Left cardiac atrium (tissue), 4 donors: ENCODE data around the gene HOMEZ. TPM values are rescaled to one million over a fixed set of nuclear protein-coding genes. Genes with fewer than 3 reads are reported as not detected.
"Not testable (repeated sequence)": the region's sequence is repeated elsewhere in the genome, so short reads cannot be mapped to it uniquely, and the experiment has no call there.

Experiments used
- ATAC-seq, 2 donors: fragments of 200-7000 bp; cut with Tn5 transposase; one replicate each; pipeline ENCODE4 v1.9.1; 2020; ENCODE audit warnings: mild to moderate bottlenecking in 2 of 2, moderate library complexity in 2 of 2
- DNase-seq: peaks from one replicate; pipeline ENCODE4 v3.0.0-alpha.2; 2020
- intact Hi-C, 2 donors: fragments of 100-400 bp; cut with DNase I; formaldehyde crosslinking; loops; one replicate each; pipeline versions ENCODE4 v1.14.1 to v1.15.1; 2022 to 2023
- long read RNA-seq: library from polyadenylated mRNA; unstranded; transcript quantifications from one replicate; pipeline ENCODE4 v2.0.0, GENCODE V29; 2021
- total RNA-seq, 2 donors: library from RNA; stranded (reverse); fragmentation: NEBNext Ultra II Directional; extraction: Animal tissue kit (Norgen Biotek cat#: 25700); gene quantifications; one replicate each; pipeline ENCODE4 v1.2.1, GENCODE V29; 2021
- donor health status: DM: no; HTN: yes; CAD: no.
- donor health status: DM: no; HTN: yes; CAD: no; lungs with severe emphysema.
- donor health status: DM: yes; HTN: yes; CAD: no.
- donor health status: Dilated cardiomyopathy.

The HOMEZ gene, protein sequence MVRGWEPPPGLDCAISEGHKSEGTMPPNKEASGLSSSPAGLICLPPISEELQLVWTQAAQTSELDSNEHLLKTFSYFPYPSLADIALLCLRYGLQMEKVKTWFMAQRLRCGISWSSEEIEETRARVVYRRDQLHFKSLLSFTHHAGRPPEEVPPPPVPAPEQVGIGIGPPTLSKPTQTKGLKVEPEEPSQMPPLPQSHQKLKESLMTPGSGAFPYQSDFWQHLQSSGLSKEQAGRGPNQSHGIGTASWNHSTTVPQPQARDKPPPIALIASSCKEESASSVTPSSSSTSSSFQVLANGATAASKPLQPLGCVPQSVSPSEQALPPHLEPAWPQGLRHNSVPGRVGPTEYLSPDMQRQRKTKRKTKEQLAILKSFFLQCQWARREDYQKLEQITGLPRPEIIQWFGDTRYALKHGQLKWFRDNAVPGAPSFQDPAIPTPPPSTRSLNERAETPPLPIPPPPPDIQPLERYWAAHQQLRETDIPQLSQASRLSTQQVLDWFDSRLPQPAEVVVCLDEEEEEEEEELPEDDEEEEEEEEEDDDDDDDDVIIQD
- 1 to 10 TPM; 8.3 to 8.5 TPM for total RNA-seq
- long read RNA-seq, full-length matches to known transcripts: 5 of 6 reads
- long read RNA-seq, partial matches to known transcripts: 0 of 6 reads
- long read RNA-seq, other reads (novel, unspliced or antisense): 1 of 6 reads

DNA sequence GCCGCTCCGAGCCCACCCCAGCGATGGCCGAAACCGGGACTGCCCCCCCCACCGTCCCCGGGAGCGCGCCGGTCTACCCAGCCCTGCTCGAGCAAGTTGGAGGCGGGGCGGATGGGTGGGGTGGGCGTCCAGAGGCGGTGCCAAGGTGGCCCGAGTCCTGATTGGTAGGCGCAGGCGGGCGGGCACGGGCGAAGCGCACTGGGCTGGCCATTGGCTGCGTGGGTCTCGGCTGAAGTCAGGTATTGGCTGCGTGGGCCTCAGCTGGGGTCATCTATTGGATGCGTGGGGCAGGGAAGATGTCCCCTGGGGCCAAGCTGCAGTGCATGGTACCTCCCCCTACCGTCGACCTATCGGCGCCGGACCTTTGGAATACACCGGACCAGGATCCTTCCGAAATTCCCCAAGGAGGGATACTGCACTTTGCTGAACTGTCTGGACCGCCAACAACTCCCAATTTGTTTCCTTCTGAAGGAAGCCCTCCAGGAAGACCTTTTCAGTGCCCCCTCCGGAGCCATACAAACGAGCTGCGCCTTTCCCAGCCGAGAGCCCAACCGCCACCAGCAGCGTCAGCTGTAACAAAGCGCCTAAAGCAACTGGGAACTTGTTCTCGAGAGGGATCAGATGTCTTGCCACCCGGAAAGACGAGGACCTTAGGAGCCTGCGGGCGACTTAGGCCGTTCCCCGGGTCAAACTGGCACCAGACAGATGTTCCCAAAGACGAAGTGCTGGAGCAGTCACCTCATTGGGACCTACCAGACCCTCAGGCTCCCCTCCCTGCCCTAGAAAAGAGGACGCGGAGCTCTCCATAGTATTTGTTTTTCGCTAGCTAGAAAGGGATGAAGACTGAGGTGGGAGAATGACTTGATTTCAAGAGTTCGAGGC, at the start of gene HOMEZ:
HOMEZ (minus strand) TSS at position 113 of the 882 bp plus-strand sequence. CDS start 180 bp downstream, outside the sequence.
- DNase-seq: peak; percentile 99
- intact Hi-C loops: no loop called here
- ATAC-seq: peak; percentile 98 to 99

DNA sequence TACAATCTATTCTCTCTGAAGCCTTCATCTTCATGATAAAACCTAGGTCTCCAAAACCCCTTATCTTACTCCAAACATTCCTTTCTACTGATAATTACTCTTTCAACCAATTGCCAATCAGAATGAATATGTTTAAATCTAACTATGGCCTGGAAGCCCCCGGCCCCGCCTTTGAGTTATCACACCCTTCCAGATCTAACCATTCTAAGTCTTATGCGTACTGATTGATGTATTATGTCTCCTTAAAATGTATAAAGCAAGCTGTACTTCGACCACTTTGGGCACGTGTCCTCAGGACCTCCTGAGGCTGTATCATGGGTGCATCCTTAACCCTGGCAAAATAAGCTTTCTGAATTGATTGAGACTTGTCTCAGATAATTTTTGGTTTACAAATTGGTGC, 49.7 kb upstream of the HOMEZ start:
- DNase-seq: no peak
- no peak for ATAC-seq
- intact Hi-C loops: no loop called here

DNA sequence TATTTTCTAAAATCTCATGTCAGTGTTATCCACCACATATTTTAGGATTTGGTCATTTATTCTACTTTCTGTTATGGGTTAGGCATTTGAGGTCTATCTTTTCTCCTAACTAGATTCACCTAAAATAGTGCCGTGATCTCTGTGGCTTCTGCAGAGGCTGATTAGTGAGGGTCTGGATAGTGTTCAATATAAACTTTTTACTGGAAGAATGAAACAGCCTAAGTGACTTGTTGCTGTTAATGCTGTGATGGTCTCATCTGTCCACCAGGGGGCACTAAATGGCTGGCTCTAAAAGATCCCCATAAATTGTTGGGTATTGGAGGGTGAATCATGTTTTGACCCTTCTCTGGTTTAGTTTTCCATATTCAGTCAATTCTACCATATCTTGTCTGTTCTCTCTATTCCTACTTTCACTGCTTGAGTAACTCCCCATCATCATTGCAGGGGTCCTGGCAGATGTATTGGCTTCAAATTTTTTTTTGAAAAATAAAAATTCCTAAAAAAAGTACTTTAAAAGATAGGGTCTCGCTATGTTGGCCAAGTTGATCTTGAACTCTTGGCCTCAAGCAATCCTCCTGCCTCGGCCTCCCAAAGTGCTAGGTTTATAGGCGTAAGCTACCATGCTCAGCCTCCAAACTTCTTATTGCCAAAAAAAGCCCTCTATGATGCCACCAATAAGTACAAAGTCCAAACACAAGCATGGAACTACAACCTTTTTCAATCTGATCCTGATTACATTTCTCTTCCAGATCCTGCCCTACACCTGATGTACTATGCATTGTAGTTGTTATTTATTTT, 42.2 kb upstream of the HOMEZ start:
- peak; percentile 72 for DNase-seq
- intact Hi-C loops: loop anchor here (2.0 to 10.0 kb wide), 4 partner anchors 34 to 237 kb away; partner anchors contain the start of gene AP1G2 (in 1 of the 2)
- ATAC-seq: peak; percentile 64 to 68

DNA sequence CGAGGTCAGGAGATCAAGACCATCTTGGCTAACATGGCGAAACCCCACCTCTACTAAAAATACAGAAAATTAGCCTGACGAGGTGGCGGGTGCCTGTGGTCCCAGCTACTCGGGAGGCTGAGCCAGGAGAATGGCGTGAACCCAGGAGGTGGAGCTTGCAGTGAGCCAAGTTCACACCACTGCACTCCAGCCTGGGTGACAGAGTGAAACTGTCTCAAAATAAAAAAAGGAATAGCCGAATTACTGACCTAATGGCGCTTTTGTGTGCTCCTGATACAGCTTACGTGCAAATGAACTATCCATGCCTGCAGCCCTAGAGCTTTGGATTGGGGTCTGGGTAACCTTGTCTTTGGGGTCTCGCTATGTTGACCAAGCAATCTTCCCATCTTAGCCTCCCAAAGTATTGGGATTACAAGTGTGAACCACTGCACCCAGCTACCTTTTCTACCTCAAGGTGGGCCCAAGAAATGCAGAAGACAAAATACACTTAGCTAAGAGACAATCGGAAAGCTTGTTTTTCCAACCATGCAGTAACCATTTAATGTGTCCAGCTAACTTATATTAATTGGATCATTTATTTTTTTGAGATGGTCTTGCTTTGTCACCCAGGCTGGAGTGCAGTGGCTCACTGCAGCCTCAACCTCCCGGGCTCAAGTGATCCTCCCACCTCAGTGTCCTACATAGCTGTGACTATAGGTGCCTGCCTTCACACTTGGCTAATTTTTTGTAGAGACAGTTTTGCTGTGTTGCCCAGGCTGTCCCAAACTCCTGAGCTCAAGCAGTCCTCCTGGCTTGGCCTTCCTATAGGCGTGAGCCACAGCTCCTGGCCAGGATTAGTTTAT, 40.8 kb upstream of the HOMEZ start:
- DNase-seq (no peak), ATAC-seq (no peak)
- intact Hi-C loops: loop anchor here (5.0 to 10.0 kb wide), 3 partner anchors 36 to 238 kb away; partner anchors contain the start of gene AP1G2 (in 1 of the 2)

DNA sequence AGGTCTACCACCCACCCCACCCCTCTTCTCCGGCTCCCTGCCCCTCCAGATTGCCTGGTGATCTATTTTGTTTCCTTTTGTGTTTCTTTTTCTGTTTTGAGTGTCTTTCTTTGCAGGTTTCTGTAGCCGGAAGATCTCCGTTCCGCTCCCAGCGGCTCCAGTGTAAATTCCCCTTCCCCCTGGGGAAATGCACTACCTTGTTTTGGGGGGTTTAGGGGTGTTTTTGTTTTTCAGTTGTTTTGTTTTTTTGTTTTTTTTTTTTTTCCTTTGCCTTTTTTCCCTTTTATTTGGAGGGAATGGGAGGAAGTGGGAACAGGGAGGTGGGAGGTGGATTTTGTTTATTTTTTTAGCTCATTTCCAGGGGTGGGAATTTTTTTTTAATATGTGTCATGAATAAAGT, 39.8 kb upstream of the HOMEZ start:
- ATAC-seq, DNase-seq: not testable (repeated sequence)
- intact Hi-C loops: loop anchor here (5.0 to 10.0 kb wide), 3 partner anchors 37 to 239 kb away; partner anchors contain the start of gene AP1G2 (in 1 of the 2)

DNA sequence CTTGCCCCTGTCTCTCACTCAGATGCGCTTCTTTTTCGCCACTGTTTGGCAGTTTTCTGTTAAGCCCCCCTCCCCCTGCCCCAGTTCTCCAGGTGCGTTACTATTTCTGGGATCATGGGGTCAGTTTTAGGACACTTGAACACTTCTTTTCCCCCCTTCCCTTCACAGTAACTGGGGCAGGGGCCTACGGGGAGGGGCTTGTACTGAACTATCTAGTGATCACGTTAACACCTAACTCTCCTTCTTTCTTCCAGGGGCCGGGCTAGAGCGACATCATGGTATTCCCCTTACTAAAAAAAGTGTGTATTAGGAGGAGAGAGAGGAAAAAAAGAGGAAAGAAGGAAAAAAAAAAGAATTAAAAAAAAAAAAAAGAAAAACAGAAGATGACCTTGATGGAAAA, 39.1 kb upstream of the HOMEZ start:
- DNase-seq (no peak), ATAC-seq (no peak)
- intact Hi-C loops: loop anchor here (5.0 to 10.0 kb wide), 4 partner anchors 37 to 240 kb away; partner anchors contain the start of genes AP1G2 (in 1 of the 2) and NGDN (in 1 of the 2)

DNA sequence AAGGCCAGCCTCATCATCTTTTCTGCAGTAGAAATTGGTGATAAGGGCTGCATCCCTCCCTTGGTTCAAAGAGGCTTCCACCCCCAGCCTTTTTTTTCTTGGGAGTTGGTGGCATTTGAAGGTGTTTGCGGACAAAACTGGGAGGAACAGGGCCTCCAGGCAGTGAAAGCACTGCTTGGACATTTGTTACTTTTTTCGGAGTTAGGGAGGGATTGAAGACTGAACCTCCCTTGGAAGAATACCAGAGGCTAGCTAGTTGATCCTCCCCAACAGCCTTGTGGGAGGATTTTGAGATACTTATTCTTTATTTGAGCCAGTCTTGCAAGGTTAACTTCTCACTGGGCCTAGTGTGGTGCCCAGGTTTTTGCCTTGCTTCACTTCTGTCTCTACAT, 38.5 kb upstream of the HOMEZ start:
- DNase-seq (no peak), ATAC-seq (no peak)
- intact Hi-C loops: loop anchor here (5.0 to 10.0 kb wide), 3 partner anchors 130 to 240 kb away; partner anchors contain the start of genes AP1G2 (in 1 of the 2) and NGDN (in 1 of the 2)

DNA sequence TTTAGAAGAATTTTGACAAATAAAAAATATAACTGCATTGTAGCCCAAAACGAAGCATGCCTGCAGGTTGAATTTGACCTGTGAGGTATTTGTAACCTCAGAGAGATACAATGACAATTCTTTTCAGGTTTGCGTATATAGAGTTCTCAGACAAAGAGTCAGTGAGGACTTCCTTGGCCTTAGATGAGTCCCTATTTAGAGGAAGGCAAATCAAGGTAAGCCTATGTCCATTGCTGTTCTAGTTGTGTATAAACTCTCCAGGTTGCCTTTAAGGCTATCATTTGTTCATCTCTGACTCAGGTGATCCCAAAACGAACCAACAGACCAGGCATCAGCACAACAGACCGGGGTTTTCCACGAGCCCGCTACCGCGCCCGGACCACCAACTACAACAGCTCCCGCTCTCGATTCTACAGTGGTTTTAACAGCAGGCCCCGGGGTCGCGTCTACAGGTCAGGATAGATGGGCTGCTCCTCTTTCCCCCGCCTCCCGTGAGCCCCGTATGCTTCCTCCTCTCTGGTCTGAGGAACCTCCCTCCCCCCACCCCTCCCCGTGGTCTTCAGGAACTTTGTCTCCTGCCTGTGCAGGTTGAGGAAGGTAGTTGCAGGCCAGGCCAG, 38.0 kb upstream of the HOMEZ start:
- DNase-seq (no peak), ATAC-seq (no peak)
- intact Hi-C loops: loop anchor here (5.0 to 10.0 kb wide), 3 partner anchors 131 to 241 kb away; partner anchors contain the start of genes AP1G2 (in 1 of the 2) and NGDN (in 1 of the 2)

DNA sequence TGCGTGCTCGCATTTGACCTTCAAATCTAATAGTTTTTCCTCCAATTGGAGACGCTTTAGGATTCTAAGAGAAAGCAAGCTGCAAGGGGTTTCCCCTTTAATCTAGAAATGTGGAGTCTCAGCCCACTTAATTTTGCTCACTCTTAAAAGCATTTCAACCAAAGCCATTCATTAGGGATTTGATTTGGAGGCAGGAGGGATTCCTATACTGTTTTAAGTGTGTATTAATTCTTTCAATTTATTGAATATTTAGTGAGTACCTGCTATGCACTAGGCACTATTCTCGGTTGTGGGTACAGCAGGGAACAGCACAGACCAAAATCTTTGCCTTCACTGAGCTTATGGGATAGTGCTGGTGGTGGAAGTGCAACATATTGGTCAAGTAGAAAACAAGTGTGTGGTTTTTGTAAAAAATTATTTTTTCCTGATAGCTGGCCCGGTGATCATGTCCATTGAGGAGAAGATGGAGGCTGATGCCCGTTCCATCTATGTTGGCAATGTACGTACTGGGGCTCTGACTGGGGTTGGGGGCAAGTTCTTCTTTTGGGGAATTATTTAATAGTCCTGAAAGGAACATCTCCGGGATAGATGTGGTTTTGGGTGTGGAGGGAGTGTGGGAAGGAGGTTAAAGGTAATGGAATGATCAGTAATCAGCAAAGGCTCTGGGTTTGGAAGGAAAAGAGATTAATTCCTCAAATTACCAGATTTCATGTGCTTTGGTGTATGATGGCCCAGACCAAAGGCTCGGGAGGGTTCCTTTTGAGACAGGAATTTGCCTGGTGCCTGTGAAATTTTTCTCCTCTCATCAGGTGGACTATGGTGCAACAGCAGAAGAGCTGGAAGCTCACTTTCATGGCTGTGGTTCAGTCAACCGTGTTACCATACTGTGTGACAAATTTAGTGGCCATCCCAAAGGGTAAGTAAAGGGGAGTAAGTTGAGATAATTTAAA, 36.9 kb upstream of the HOMEZ start:
- no peak for DNase-seq
- ATAC-seq: no peak
- intact Hi-C loops: loop anchor here (5.0 to 10.0 kb wide), 3 partner anchors 132 to 242 kb away; partner anchors contain the start of genes AP1G2 (in 1 of the 2) and NGDN (in 1 of the 2)

DNA sequence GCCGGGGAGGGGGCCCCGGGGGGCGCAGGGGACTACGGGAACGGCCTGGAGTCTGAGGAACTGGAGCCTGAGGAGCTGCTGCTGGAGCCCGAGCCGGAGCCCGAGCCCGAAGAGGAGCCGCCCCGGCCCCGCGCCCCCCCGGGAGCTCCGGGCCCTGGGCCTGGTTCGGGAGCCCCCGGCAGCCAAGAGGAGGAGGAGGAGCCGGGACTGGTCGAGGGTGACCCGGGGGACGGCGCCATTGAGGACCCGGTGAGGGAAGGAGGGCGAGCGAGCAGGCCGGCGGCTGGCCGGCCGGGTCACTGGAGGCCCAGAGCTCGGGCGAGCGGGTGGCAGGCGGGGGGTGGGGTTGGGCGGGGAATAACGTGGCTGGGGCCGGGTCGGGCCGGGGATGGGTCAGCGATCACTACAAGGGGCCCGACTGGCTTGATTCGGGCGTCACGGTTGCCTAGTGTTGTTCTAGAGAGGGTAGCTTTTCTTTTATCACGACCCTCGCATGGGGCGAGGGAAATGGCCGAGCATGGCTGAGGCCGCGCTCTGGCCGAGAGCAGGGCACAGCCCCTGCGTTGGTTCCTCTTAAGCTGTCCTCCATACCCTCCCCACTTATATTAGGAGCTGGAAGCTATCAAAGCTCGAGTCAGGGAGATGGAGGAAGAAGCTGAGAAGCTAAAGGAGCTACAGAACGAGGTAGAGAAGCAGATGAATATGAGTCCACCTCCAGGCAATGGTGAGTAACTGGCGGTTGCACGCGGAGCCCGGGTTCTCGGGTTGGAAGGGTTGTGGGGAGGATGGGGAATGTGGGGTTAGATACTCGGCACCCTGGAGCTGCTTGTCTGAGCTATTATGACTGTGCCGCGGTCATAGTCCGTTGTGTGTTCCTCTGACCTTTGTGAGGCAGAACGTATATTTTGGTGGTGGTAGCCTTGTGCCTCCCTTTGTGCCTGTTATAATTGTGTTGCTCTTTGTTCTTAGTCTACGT, 35.9 kb upstream of the HOMEZ start:
- ATAC-seq: peak; percentile 20 to 39
- DNase-seq: peak; percentile 63
- intact Hi-C loops: loop anchor here (5.0 to 10.0 kb wide), 3 partner anchors 133 to 243 kb away; partner anchors contain the start of genes AP1G2 (in 1 of the 2) and NGDN (in 1 of the 2)

DNA sequence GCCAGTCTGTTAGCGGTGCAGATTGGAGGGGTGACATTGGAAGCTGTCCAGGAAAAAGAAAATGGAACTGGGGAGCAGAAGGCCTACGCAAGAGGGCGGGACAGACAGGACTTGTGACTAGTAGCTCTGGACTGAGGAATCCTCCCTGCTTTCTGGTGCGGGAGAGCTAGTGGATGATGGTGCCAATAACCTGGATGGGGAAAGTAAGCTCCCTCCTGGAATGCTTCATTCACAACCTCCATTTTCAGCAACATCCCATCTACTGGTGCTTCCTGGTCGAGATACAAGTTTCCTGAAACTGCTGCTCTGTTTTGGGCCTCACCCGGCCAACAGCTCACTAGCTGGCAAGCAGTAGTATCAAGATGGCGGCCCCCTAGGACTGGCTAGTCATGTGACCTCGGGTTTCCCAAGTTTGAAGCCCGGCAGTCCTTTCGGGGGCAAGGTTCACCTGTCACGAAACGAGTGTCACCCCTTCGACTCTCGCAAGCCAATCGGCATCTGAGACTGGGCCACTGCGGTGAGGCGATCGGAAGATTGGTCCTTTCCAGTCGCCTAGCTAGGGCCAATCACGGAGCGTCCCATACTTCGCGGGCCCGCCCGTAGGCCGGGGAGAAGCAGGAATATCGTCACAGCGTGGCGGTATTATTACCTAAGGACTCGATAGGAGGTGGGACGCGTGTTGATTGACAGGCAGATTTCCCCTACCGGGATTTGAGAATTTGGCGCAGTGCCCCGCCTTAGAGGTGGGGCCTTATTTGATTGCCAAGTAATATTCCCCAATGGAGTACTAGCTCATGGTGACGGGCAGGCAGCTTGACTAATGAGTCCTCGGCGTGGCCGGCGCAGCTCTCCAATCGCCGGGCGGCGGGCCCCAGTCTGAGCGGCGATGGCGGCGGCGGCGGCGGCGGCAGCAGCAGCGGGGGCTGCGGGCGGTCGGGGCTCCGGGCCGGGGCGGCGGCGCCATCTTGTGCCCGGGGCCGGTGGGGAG, 34.9 kb upstream of the HOMEZ start, which contains the start of gene PABPN1:
PABPN1 (plus strand) TSS at position 874 of the 988 bp plus-strand sequence; CDS start at position 887, 13 bp downstream.
- ATAC-seq (peak; percentile 94), DNase-seq (peak; percentile 99)
- intact Hi-C loops: loop anchor here (5.0 to 10.0 kb wide), 3 partner anchors 134 to 244 kb away; partner anchors contain the start of genes AP1G2 (in 1 of the 2) and NGDN (in 1 of the 2)

DNA sequence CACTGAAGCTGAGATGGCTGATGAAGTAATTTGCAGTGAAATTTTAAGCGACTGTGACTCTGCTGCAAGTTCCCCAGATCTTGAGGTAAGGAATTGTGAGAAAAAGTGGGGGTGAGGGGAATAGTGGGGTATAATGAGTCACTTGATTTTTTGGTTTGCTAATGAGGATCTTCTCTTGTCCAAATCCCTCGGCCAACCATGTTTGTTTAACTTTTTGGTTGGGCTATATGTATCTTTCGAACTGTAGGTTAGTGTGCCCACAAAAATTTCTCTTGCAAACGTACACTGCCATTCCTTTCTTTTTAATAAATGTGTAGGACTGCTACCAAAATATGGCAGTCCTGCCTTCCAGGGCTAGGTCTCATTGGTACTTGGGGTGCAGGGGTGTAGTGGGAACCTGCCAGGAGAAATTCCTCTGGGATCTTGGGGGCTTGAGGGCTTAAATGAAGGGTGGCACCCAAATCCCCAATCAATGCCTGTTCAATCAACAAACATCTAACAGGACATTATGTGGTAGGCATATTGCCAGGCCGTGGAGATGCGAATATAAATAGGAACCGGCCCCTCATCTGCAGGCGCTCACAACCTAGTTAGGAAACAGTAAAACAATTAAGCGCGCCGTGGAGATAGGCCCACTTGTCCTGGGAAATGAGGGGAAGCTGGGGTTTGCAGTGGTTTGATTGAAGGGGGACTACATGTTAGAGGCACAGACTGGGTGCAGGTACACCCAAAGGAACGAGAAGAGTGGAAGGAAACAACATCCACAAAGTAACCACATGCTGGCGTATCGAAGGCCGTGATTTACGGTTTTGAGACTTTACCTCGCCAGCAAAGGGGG, 34.0 kb upstream of the HOMEZ start:
- DNase-seq (no peak), ATAC-seq (no peak)
- intact Hi-C loops: loop anchor here (5.0 to 10.0 kb wide), 3 partner anchors 135 to 245 kb away; partner anchors contain the start of genes AP1G2 (in 1 of the 2) and NGDN (in 1 of the 2)
